NOMO-1 treated with DMSO at 0.1 percent for 48 hours (cell line): ENCODE measurements around the gene C1orf21.

Source experiments
- DNase-seq: peaks from one replicate; lab custom pipeline; 2025; ENCODE audit not compliant: unreplicated experiment; lab: John Stamatoyannopoulos, UW

Gene C1orf21

GRCh38 chr1:184385865-184386311, 941 bp upstream of the C1orf21 start:
- DNase-seq, result no peak

GRCh38 chr1:184387069-184387475, 243 bp downstream of the C1orf21 start:
- no peak for DNase-seq

- no peak for DNase-seq
These were observed 868 bp downstream of the C1orf21 start for GRCh38 chr1:184387476-184388318.

GRCh38 chr1:184388319-184388889, 1.6 kb downstream of the C1orf21 start:
- no peak for DNase-seq

- DNase-seq, result no peak
These were observed 2.1 kb downstream of the C1orf21 start for GRCh38 chr1:184388971-184389370.

GRCh38 chr1:184389446-184389845, 2.6 kb downstream of the C1orf21 start:
- DNase-seq, result no peak

GRCh38 chr1:184390889-184391288, 4.1 kb downstream of the C1orf21 start:
- DNase-seq, result no peak

GRCh38 chr1:184392067-184392466, 5.2 kb downstream of the C1orf21 start:
- no peak for DNase-seq

GRCh38 chr1:184392779-184393522, 6.1 kb downstream of the C1orf21 start:
- DNase-seq, result no peak

GRCh38 chr1:184393962-184394361, 7.1 kb downstream of the C1orf21 start:
- no peak for DNase-seq

- no peak for DNase-seq
These were observed 8.5 kb downstream of the C1orf21 start for GRCh38 chr1:184395370-184395769.

GRCh38 chr1:184395937-184396480, 9.2 kb downstream of the C1orf21 start:
- DNase-seq, result no peak

- no peak for DNase-seq
These were observed 12.5 kb downstream of the C1orf21 start for GRCh38 chr1:184399192-184399847.

- no peak for DNase-seq
These were observed 17.3 kb downstream of the C1orf21 start for GRCh38 chr1:184403961-184404726.

- no peak for DNase-seq
These were observed 17.8 kb downstream of the C1orf21 start for GRCh38 chr1:184404727-184405027.

- no peak for DNase-seq
These were observed 18.4 kb downstream of the C1orf21 start for GRCh38 chr1:184405094-184405800.

GRCh38 chr1:184405801-184406142, 18.9 kb downstream of the C1orf21 start:
- DNase-seq, result no peak

- no peak for DNase-seq
These were observed 19.6 kb downstream of the C1orf21 start for GRCh38 chr1:184406479-184406878.

GRCh38 chr1:184407816-184408510, 21.1 kb downstream of the C1orf21 start:
- DNase-seq, result no peak
